AG04449 (cell line): ENCODE results near the gene OR52W1.

Experiments
- CTCF ChIA-PET: fragments of 350-600 bp; formaldehyde crosslinking; extraction: SDS; loops from one replicate; lab custom pipeline; 2021; ENCODE audit warnings: antibody characterized with exemption; lab: Yijun Ruan, JAX
- POLR2A ChIA-PET: fragments of 400-600, 350-600 bp; formaldehyde crosslinking; extraction: SDS; loops from one replicate; lab custom pipeline; 2020; ENCODE audit warnings: antibody characterized with exemption, inconsistent platforms; lab: Yijun Ruan, JAX
- DNase-seq: peaks from one replicate; pipeline ENCODE4 v3.0.0-alpha.2; 2010; ENCODE audit warnings: low read depth, low spot score
- H3K4me3 ChIP-seq: 2 replicates; pipeline ENCODE4 v1.5.1; 2011; ENCODE audit warnings: low read depth, mild to moderate bottlenecking, control low read depth, low read length
- TF ChIP-seq, protein P1 (sequence below): IDR thresholded peaks from one replicate; pipeline ENCODE4 v1.5.1; 2011; ENCODE audit warnings: mild to moderate bottlenecking, moderate library complexity, low read length, control low read depth, inconsistent platforms; ENCODE audit not compliant: insufficient read depth; ENCODE audit errors: missing control alignments

OR52W1 gene

DNA sequence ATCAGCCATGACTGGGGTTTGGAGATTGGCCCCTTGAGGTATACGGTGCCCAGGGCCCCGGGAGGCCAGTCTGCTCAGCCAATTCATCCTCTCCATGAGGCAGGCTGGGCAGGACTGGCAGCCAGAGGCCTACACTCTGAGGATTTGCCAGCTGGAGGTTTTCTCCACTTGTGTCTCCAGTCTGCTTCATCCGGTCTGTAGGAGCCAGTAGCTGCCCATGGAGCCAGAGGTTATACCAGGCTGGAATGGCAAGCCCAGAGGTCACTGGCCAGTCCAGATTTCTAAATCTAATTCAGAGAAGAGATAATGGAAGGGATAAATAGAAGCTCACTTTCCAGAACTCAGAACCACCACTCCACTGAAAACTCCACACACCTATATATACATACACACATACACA lies 25.4 kb downstream of the OR52W1 start:
- no peak for DNase-seq
- no peak overlapping the region for H3K4me3 ChIP-seq
- ChIA-PET POLR2A (no interaction called here), CTCF (interaction anchor here (0.5 to 2.4 kb wide), 4 partner anchors 9 to 139 kb away, joined by 3 to 6 read pairs (median 4); no protein-coding TSS in a partner anchor)
- TF ChIP-seq, protein P1, sequence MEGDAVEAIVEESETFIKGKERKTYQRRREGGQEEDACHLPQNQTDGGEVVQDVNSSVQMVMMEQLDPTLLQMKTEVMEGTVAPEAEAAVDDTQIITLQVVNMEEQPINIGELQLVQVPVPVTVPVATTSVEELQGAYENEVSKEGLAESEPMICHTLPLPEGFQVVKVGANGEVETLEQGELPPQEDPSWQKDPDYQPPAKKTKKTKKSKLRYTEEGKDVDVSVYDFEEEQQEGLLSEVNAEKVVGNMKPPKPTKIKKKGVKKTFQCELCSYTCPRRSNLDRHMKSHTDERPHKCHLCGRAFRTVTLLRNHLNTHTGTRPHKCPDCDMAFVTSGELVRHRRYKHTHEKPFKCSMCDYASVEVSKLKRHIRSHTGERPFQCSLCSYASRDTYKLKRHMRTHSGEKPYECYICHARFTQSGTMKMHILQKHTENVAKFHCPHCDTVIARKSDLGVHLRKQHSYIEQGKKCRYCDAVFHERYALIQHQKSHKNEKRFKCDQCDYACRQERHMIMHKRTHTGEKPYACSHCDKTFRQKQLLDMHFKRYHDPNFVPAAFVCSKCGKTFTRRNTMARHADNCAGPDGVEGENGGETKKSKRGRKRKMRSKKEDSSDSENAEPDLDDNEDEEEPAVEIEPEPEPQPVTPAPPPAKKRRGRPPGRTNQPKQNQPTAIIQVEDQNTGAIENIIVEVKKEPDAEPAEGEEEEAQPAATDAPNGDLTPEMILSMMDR: no peak

DNA sequence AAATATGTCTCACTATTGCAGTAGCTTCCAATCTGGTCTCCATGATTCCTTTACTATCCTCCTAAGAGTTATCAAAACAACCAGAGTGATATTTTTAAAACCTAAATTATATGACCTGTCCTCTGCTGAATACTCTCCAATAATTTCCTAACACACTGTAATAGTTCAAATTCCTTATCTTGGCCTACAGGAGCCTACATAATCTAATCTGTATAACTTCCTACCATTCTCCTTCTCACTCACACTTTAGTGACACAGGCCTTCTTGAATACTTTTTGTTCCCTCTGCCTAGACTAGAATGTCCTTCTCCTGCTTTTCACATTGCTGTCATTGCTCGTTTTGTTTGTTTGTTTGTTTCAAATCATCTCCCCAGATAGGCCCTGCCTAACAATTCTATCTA lies 26.0 kb downstream of the OR52W1 start:
- TF ChIP-seq, protein P1: no peak
- CTCF ChIA-PET: interaction anchor here (0.5 to 2.4 kb wide), 6 partner anchors 10 to 138 kb away, joined by 3 to 8 read pairs (median 4); no protein-coding TSS in a partner anchor
- POLR2A ChIA-PET: no interaction called here

DNA sequence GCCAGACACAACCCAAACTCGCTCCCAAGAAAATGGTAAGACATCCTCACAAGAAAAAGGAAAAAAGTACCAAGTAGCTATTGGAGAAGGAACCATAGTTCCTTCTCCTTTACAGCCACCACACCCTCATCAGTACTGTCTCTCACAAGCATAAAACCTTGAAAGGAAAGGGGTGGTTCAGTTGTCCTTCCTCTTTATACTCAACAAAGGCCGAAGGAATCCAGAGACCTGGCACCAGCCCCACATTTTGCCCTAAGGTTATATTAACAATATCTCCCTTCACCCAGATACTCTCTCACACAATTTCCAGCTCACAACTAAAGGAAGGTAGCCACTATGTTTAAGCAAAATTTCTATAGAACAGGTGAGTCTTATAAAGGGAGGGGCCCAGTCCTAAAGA lies 26.9 kb downstream of the OR52W1 start:
- no peak overlapping the region for H3K4me3 ChIP-seq
- ChIA-PET POLR2A (no interaction called here), CTCF (interaction anchor here (0.7 to 2.9 kb wide), 4 partner anchors 26 to 153 kb away, joined by 3 to 9 read pairs (median 6); no protein-coding TSS in a partner anchor)
- no peak for DNase-seq
- TF ChIP-seq, protein P1: no peak

More for the DNA sequence above, 26.0 kb downstream of the OR52W1 start:
- no peak overlapping the region for H3K4me3 ChIP-seq
- DNase-seq: no peak

DNA sequence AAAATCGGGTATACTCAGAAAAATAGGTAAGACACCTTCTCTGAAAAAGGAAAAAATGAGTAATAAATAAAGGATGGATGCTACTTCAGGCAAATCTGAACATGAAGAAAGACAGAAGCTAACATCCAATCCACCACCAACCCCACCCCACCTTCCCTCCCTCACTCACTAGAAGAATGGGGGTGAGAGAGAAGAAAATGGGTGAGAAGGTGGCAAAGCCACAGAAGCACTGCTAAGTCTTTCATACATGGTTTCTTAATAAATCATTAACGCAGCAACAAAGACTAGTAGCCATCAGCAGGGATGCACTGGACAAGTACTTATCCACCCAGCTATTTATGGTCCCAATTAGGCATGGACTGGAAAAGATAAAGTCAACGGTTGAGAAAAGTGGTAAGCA lies 29.5 kb downstream of the OR52W1 start:
- no peak for DNase-seq
- TF ChIP-seq, protein P1: no peak
- no peak overlapping the region for H3K4me3 ChIP-seq
- ChIA-PET POLR2A (no interaction called here), CTCF (interaction anchor here (1.0 to 3.5 kb wide), 5 partner anchors 8 to 151 kb away, joined by 3 to 9 read pairs (median 4); no protein-coding TSS in a partner anchor)

DNA sequence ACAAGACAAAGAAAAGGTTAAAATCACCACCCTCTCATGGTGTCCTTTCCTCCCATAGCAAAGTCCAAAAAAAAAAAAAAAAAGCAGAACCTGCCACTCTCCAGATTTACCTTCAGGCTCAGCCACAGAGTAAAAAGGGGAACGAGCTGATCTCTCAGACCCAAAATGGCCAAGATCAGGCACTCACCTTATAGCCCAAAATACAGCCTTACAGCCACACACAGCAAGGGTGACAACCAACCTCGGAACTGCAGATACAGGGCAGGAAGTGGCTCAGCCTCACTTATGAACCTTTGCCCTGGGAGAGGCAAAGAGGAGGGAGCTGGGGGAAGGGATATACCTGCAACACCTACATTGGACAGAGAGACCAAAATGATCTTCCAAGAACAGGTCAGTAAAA lies 30.9 kb downstream of the OR52W1 start:
- CTCF ChIA-PET: interaction anchor here (1.1 to 3.5 kb wide), 5 partner anchors 9 to 149 kb away, joined by 3 to 9 read pairs (median 8); no protein-coding TSS in a partner anchor
- POLR2A ChIA-PET: no interaction called here
- no peak for DNase-seq
- no peak overlapping the region for H3K4me3 ChIP-seq
- TF ChIP-seq, protein P1: no peak

DNA sequence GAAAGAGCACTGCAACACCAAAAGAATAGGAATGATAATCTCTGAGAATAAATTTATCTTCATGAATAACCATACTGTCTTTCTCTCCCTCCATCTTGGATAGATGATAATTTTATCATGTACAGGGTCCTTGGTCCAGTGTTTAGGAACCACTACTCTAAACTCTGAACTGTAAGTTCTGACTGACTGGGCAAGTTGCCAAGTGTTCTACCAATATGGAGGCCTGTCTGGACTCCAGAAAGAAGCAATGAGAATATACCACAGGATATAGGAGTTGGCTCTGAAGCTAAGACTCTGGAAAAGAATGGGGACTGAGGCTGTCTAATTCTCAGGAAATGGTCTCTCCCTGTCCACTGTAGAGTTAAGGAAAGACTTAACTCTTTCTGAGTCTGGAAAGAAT lies 33.9 kb downstream of the OR52W1 start:
- no peak overlapping the region for H3K4me3 ChIP-seq
- TF ChIP-seq, protein P1: no peak
- CTCF ChIA-PET: interaction anchor here (2.2 to 2.6 kb wide), 3 partner anchors 18 to 131 kb away, joined by 10 to 11 read pairs (median 10); no protein-coding TSS in a partner anchor
- POLR2A ChIA-PET: no interaction called here
- no peak for DNase-seq
